ENCODE data around the gene TBX2.

DNA sequence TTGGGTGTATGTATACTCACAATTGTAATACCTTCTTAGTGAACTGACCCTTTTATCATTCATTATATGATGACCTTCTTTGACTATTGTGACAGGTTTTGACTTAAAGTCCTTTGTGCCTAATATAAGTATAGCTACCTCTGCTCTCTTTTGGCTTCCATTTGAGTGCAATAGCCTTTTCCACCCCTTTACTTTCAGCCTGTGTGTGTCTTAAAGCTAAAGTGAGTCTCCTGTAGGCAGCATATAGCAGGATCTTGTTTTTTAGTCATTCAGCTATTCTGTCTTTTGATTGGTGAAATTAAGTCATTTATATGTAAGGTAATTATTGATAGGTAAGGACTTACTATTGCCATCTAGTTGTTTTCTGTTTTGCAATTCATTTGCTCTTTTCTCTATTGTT lies 36.6 kb downstream of the TBX2 start:
- no peak for TF ChIP-seq POLR2A (IDR thresholded peaks at IDR 0.05)
- TF ChIP-seq CTCF (IDR thresholded peaks at IDR 0.05), result no peak

Data from adrenal gland (tissue), 5 donors.